NCI-H2196 (cell line): ENCODE measurements around the gene LRRC8C.

Source experiments
- DNase-seq: peaks from one replicate; lab custom pipeline; 2025; ENCODE audit not compliant: unreplicated experiment; lab: John Stamatoyannopoulos, UW

LRRC8C gene

DNA sequence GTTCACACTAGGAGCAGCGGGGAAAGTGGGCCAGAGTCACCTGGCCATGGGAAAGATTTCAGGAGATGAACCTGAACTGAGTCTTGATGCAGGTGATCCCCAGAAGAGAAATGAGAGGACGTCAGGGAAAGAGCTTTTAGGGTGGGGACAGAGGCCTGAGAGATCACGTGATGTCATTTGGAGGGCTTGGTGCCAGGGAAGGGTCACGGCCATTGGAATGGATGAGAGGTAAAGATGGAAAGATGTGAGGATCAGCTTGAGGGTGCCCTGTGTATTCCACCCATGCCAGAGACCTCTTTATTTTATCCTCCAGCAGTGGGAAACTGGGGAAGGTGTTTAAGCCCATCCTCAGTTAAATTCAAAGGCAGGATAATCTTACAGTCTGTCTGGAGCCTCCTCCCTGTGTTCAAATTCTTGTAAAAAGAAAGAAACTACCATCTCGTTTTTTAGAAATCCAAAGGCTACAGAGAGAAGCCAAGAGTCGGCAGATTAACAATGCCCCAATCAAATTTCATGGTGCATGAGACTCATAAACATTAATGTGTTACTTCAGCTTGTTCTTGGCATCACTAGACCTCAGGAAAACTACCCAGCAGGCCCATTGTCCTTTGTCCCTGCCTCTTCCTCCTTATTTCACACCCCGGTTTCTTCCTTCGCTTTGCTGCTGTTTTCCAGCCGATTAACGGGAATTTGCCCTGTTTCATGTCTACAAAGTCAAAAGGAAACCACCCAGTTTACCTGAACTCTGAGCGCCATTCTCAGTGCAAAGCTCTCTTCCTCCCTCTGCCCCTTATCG lies 94.8 kb downstream of the LRRC8C start:
- no peak for DNase-seq

DNA sequence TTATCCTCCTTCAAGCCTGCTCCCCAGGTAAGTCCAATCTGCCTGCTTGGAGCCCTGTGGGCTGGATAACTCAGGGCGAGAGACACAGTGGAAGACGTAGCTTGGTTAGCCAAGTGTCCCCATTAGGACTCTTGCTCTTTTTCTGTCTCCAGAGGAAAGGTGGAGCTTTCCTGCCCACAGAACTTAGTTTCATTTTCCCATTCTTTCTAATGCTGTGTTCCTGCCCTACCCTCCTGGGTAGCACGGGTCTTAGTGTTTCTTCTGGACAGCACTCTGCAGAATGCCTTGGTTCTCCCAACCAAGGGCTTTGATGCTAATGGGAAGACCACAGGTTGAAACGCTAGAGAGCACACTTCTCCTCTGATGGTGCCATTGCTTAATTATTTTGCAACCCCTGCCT lies 95.5 kb downstream of the LRRC8C start:
- no peak for DNase-seq

DNA sequence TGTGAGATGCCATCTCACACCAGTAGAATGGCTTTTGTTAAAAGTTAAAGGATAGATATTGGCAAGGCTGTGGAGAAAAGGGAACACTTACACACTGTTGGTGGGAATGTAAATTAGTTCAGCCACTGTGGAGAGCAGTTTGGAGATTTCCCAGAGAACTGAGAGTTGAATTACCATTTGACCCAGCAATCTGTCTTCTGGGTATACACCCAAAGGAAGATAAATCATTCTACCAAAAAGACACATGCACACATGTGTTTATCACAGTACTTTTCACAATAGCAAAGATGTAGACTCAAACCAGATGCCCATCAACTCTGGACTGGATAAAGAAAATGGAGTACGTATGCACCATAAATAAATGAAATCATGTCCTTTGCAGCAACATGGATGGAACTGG lies 99.3 kb downstream of the LRRC8C start:
- DNase-seq = no peak

DNA sequence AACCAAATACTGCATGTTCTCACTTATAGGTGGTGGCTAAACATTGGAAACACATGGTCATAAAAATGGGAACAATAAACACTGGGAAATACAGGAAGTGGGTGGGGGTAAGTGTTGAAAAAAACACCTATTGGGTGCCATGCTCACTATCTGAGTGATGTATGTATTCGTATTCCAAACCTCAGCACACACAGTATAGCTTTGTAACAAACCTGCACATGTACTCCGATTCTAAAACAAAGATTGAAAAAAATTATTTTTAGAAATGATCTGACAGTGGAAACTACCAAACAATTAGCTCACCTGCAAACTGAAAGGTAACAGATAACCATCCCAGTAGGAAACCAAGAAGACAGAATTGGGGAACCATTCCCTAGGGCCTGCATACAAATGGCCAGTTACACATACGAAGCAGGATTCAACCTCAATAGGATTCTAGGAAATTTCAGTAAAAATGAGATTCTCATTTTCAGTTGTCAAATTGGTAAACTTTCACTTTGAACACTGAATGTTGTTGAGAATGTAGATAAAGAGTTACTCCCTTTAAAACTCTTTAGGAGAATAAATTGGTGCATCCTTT lies 99.8 kb downstream of the LRRC8C start:
- no peak for DNase-seq

DNA sequence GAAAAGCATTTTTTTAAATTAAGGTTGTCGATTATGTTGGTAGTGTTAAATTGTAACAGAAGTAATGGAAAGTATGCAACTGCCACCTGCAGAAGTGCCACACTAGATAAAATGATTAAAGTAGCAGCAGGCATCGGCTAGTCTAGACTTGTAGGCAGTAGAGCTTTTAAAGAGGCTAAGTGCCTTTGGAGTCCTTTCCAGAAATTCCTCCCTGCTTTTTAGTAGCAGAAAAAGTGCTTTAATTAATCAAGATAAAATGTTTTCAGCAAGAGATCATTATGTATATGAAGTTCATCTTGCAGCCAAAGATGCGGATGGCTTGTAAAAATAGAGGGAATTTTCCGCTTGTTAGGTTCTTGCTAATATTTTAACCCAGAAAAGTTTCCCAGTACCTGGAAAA lies 100.8 kb downstream of the LRRC8C start:
- no peak for DNase-seq

DNA sequence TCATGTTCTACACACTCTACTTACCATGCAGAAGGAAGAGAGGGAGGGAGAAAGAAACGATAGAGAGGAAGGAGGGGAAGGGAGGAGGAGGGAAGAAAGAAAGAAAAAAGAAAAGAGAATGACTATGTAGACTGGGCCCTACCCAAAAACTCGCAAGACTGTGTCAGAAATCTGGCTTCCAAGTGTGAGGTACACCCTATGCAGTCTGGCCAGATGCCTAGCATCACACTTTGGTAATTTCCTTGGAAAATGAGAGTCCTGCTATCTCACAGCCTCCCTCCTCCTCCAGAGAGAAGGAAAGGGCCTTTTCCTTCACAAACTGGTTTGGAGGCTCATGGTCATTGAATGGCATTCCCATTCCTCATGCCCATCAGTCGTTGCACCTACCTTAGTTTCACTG lies 101.5 kb downstream of the LRRC8C start:
- DNase-seq = no peak

DNA sequence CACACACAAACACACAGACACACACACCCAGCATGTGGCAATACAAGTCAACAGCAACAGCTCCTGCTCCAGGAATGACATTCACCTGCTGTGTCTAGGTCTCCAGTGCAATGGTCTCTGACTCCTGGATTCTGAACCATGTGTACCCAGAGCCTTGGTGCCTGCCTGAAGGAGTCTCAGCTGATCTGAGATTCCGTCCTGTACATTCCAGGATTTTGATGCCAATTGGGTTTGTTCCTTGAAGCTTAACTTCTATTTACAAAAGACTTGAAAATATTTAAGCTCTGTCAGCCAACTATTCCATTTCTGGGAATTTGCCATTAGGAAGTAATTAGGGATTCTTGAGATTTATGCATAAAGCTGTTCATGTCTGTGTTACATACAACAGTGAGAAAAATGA lies 102.6 kb downstream of the LRRC8C start:
- DNase-seq = no peak

DNA sequence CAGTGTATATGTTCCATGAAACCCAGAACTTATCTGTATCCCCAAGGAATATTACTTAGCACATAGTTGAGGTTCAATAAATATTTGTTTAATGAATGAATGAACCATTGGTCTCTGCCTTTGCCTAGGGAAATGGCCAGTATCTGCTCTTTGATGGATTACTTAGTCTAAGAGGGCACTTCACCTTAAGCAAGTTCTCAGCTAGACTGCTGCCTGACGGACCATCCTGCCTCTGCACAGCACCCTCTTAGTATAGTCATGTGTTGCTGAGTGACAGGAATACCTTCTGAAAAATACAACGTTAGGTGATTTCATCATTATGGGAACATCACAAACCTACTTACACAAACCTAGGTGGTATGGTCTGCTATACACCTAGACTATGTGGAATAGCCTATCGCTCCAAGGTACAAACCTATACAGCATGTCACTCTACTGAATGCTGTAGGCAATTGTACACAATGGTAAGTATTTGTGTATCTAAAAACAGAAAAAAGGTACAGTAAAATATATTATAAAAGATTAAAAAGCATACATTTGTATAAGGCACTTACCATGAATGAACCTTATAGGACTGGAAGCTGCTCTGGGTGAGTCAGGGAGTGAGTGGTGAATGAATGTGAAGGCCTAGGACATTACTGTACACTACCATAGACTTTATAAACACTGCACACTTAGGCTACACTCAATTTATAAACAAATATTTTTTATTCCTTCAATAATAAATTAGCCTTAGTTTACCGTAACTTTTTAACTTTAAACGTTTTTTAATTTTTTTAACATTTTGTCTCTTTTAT lies 104.2 kb downstream of the LRRC8C start:
- DNase-seq = no peak

DNA sequence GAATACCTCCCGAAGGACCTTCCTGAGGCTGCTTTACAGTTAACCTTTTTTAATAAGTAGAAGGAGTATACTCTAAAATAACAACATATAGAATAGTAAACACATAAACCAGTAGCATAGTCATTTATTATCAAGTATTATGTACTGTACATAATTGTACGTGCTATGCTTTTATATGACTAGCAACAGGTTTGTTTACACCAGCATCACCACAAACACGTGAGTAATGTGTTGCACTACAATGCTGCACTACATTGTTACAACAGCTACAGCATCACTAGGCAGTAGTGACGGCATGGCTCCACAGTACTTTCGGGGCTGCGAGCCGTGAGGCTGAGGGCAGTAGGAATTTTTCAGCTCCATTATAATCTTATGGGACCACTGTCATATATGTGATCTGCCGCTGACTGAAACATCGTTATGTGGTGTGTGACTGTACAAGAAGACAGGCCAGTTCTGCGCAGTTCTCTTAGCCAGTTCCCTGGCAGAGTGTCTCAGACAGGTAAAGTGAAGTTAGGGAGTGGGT lies 105.1 kb downstream of the LRRC8C start:
- DNase-seq = no peak

DNA sequence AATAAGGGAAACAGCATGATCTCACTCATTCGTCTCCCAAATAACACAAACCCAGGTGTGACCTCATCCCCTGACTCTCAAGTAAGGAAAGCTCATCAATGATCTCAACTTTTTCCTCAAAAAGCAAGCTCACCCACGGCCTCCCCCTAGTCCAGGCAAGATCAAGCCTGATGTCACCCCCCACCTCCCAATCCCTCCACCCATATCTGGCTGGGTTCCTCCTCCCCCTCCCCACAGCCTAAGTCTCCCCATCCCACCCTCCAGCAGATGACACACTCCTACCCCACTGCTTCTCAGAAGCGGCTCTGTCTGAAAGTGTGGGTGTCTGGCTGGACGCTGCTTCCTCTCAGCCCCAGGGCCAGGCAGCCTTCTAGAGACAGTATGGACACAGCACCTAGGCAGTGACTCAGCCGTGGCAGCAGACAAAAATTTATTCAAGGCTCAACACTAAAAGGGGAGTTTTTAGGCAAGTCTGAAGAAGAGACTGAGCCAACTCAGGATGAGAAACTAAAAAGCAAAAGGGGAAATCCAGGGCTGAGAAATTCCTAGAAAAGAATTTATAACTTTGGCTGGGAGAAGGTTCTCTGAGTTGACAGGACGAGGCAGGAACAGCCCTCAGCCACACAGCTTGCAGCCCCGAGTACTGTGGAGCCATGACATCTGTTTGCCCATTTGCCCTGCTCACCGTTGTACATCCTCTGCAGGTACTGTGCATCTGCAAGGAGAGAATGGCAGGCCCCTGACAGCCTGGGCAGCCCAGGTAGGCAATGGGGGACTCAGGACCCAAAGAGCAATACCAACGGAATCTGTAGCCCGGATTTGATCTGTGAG lies 106.3 kb downstream of the LRRC8C start:
- no peak for DNase-seq

DNA sequence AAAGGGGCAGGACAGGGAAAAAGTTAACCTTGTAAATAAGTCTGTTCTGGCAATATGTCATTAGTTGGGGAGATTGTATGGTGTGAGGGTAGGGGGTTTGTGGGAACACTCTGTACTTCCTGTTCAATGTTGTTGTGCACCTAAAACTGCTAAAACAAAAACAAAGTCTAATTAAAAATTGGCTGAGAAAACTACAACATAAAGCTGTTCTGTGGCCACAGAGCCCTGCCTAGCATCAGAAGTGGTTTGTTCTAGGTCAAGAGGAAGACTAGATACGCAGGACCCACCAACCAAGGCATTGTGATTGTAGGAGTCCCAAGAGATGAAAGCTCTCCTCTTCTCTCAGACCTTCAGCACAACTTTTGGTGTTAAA lies 106.9 kb downstream of the LRRC8C start:
- DNase-seq = no peak

DNA sequence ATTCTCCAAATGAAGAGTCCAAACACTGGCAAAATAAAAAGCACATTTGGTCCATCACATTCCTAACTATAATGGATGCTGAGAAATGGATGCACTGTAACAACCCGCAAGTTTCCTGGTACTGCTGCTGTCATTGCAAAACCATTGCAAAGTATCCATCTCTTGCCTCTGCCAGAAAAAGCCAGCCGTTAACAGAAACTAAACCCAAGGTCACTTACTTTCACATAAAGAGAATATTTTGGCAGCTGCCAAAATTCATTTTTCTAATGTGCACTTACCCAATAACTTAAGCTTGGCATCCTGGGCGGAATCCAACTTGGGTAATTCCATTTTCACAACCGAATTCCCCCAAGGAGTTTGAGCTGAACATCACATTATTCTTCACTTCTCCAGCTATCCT lies 110.9 kb downstream of the LRRC8C start:
- DNase-seq = no peak

DNA sequence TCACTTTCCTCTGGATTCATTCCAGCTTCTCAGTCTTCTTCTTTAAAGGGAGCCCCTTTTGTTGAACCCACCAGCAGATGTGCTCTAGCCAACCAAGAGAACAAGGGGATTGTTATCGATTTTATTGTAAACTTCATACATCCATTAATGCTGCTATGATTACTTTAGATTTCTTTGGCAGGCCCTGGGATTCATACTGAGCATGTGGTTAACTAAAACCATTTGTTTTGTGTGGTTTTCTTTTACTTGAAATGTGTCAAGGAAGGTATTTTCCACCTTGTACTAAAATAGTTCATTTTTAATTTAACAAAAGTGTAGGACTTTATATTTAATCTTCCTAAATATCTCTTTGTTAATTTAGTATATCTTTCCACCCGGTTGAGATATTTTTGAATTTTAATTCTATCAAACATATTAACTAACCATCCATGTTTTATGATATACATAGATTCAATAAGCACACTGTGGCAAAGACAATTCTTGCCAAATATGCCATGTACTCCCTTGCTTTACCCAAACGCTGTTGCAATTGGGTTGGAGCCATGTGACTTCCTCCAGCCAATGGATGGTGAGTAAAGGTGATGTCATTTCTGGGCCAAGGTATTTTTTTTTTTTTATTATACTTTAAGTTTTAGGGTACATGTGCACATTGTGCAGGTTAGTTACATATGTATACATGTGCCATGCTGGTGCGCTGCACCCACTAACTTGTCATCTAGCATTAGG lies 113.7 kb downstream of the LRRC8C start:
- no peak for DNase-seq

DNA sequence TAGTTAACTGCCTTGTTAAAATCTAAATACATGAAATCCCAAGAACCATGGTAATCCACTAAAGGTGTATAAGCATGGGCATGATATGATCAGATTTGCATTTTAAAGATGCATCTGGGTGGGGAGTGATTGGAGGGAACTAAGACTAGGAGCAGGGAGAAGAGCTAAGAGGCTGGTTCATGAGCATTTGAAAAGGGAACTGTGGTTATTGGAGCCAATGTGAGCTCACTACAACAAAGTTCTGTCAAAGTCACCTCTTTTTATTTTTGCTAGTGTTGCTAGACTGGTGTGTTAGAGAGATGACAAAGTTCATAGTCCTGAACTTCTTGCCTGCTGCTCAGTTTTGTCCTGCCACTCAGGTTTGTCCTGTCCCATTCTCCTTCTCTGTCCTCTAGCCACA lies 120.8 kb downstream of the LRRC8C start:
- DNase-seq = no peak

DNA sequence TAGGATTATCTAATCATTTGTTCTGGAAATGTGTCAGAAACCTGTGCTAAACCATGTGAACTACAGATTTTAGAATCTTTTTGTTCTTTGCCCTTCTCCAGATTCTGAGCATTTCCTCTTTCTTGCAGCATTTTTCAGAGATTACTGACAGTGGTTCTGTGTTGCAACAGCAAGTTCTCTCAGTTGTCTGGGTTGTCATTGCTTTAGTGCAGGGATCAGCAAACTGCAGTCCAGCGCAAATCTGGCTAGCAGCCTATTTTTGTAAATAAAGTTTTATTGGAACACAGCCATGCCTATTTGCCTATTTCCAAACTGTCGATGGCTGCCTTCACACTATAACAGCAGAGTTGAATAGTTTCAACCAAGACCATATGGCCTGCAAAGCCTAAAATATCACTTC lies 121.6 kb downstream of the LRRC8C start:
- no peak for DNase-seq

DNA sequence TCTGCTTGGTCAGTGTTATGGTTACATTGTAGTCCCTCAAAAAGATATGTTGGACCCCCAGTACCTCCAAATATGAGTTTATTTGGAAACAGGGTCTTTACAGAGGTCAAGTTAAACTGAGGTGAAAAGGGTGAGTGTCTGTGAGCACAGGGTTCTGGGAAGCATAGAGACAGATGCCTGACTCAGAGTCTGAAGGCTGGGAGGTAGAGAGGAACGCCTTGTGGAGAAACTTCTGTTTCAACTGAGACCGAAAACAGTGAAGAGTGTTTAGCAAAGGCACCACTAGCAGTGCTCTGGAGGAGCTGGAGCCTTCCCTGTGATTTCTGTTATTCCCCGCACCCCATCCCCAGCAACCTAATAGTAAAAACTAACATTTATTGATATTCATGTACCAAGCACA lies 122.7 kb downstream of the LRRC8C start:
- no peak for DNase-seq

DNA sequence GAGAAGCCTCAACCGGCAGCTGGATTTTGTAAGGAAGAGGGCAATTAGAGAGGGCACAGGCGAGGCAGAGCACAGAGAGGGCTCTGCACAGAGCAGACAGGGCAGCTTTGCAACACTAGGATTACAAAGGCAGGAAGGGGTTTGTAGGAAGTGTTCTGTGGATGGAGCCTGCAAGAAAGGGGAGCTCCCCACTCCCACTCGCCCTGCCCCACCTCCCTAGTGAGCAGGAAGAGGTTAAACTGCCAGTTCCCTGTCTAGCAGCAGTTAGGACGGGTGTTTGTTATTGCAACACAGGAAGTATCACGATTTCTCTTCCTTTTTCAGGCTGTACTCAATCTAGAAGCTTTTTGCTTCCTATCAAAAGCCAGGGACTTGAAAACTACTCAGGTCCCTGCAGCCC lies 124.6 kb downstream of the LRRC8C start:
- no peak for DNase-seq

DNA sequence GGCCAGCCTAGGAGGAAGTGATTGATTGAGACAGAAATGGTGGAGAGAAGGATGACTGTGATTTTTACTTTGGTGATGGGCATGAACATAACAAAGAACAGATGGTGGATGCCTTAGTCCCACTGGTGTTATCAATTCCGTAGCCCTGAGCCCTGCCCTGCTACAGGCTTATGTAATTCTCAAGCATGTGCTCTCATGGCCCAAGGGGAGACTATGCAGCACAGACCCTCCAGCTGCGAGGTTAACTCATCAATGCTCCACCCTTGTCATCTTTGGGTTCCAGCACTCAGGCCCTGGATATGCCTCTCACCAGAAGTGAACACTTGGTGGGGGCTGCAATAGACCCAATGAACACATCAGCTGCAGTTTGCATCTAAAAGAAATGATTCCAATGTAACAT lies 125.2 kb downstream of the LRRC8C start:
- no peak for DNase-seq

DNA sequence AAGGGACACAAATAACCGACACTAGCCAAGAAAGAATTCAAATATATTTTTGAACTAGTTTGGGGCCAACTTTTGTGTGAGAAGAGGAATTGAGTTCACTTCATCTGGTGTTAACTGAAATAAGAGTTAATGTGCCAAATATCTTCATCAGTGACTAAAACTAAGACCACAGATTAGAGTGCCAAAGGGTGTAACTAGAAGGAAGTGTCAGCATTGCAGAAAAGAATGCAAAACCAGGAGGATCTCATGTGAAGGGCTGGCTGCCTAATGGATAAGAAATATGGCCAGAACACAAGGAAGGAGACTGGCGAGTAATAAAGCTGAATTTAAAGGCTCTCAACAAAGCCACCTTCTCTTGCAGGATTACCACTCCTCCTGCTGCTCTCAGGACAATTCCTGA lies 126.1 kb downstream of the LRRC8C start:
- no peak for DNase-seq

DNA sequence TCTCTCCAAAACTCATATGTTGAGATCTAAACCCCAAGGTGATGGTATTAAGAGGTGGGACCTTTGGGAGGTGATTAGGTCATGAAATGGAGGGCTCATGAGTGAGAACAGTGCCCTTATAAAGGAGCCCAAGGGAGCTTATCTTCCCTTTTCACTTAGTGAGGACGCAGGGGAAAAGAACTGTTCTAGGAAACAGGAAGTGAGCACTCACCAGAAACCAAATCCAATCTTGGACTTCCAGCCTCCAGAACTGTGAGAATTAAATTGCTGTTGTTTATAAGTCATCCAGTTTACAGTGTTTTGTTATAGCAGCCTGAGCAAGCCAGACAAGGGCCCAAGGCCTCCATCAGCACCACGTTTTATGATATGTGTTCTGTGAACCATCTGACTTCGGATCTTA lies 127.6 kb downstream of the LRRC8C start:
- DNase-seq = no peak

DNA sequence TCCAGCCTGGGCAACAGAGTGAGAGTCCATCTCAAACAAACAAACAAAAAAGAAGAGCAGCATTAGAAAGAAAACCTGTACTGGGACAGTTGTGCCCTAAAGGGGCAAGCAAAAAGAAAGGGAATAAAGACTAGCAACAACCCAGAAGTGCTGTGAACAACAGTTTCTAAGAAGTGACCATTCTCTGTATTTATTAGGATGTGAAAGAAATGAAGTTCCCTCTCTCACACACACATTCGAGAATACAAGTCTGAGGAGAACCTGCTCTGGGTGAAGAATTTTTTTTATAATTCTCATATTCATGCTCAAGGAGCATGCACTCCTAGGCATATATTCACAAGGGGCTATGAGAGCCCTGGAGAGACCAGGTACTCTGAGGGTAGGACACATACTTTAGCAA lies 128.4 kb downstream of the LRRC8C start:
- no peak for DNase-seq
